Panc1 (cell line): ENCODE data around the gene EXPH5.

Experiments
- CTCF ChIP-seq: fragments of 450-650 bp; IDR thresholded peaks from 2 replicates; pipeline ENCODE4 v1.5.1; 2017; ENCODE audit warnings: mild to moderate bottlenecking
- POLR2AphosphoS5 ChIP-seq: IDR thresholded peaks from 2 replicates; pipeline ENCODE4 v1.6.1; 2012; ENCODE audit warnings: mild to moderate bottlenecking, low read depth, low read length, moderate library complexity
- REST ChIP-seq, 2 experiments: IDR thresholded peaks; 2 replicates each; pipeline ENCODE4 v1.6.1; 2011 to 2012; ENCODE audit warnings: low read depth in 2 of 2, control low read depth in 1 of 2, low read length in 1 of 2, mild to moderate bottlenecking in 1 of 2, moderate library complexity in 1 of 2; ENCODE audit not compliant: insufficient read depth in 1 of 2
- SIN3A ChIP-seq: IDR thresholded peaks from 2 replicates; pipeline ENCODE4 v1.6.1; 2012; ENCODE audit warnings: low read depth, mild to moderate bottlenecking, low read length, moderate library complexity, borderline replicate concordance; ENCODE audit not compliant: insufficient read depth

GRCh38 chr11:108551651-108552462 lies 41.7 kb downstream of the EXPH5 start:
- TF ChIP-seq POLR2AphosphoS5 (no peak), CTCF (no peak), REST (IDR thresholded peaks at IDR 0.05; ENCODE audit: insufficient read depth in 1 of 2, low read depth in 2 of 2, low read length in 1 of 2) (no peak), SIN3A (no peak)
